Measurements from ENCODE around the gene KEL. TPM values are rescaled to one million over a fixed set of nuclear protein-coding genes. Genes with fewer than 3 reads are reported as not detected.

KEL gene
- total and polyA plus RNA-seq, 2 donors from 2014 or later, result 0.28 to 0.39 TPM

DNA sequence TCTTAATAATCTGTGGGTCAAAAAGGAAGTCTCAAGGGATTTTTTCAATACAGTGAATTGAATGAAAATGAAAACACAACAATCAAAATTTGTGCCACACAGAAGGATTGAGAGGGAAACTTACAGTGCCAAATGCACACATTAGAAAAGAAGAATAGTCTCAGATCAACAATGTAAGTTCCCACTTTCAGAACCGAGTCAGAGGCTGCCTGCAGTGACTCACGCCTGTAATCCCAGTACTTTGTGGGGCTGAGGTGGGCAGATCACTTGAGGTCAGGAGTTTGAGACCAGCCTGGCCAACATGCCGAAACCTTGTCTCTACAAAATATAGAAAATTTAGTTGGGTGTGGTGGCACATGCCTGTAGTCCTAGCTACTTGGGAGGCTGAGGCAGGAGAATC, 12.5 kb upstream of the KEL start:
- Histone ChIP-seq H3K27me3 (ENCODE audit: control insufficient read depth, insufficient read depth, low read length) (no peaks in the 10 kb centered on the region), H3K4me3 (ENCODE audit: low read length in 3 of 3) (no peak overlapping the region), H3K9me3 (ENCODE audit: control insufficient read depth in 2 of 3, insufficient read depth in 1 of 3, low read length in 3 of 3) (peaks cover 0 to 5% (median 0%) of the 10 kb centered on the region in 3 donors), H3K27ac (ENCODE audit: low read depth in 2 of 2, low read length in 2 of 2) (no peak overlapping the region), H3K36me3 (ENCODE audit: control insufficient read depth in 2 of 3, insufficient read depth in 3 of 3, low read length in 3 of 3) (no peaks in the 10 kb centered on the region), H3K9ac (ENCODE audit: low read length in 3 of 3) (no peak overlapping the region), H3K4me1 (ENCODE audit: control insufficient read depth in 2 of 3, insufficient read depth in 2 of 3, low read depth in 1 of 3, low read length in 3 of 3) (no peaks in the 10 kb centered on the region)
- FAIRE-seq (no peak), DNase-seq (no peak)
- TF ChIP-seq, protein P1, sequence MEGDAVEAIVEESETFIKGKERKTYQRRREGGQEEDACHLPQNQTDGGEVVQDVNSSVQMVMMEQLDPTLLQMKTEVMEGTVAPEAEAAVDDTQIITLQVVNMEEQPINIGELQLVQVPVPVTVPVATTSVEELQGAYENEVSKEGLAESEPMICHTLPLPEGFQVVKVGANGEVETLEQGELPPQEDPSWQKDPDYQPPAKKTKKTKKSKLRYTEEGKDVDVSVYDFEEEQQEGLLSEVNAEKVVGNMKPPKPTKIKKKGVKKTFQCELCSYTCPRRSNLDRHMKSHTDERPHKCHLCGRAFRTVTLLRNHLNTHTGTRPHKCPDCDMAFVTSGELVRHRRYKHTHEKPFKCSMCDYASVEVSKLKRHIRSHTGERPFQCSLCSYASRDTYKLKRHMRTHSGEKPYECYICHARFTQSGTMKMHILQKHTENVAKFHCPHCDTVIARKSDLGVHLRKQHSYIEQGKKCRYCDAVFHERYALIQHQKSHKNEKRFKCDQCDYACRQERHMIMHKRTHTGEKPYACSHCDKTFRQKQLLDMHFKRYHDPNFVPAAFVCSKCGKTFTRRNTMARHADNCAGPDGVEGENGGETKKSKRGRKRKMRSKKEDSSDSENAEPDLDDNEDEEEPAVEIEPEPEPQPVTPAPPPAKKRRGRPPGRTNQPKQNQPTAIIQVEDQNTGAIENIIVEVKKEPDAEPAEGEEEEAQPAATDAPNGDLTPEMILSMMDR (IDR thresholded peaks at IDR 0.05; ENCODE audit: borderline replicate concordance, extremely low read depth, insufficient read depth), result no peak
- intact Hi-C loops (cut with DNase I), result no loop called here

DNA sequence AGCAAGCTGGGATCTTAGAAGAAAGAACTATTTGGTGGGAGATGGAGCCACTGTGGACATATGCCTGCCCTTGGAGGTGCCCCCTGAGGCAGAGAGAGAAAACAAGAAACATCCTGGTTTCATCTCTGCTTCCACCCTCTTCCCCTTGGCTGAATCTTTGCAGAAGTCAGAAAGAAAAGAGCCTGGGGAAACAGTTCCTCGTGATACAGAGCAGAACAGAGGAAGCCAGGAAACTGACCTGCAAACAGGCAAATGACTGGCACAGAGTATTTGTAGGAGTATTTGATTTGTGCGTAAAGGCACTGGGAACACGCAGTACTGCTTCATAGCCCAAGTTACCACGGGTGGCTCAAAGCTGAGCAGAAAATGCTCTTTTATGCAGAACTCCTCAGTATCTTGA, 7.0 kb upstream of the KEL start:
- DNase-seq (no peak), FAIRE-seq (no peak)
- H3K9me3 ChIP-seq (ENCODE audit: control insufficient read depth in 2 of 3, insufficient read depth in 1 of 3, low read length in 3 of 3), result no peaks in the 10 kb centered on the region
- TF ChIP-seq, protein P1 (IDR thresholded peaks at IDR 0.05; ENCODE audit: borderline replicate concordance, extremely low read depth, insufficient read depth), result no peak
- no peaks in the 10 kb centered on the region for H3K27me3 ChIP-seq (ENCODE audit: control insufficient read depth, insufficient read depth, low read length)
- intact Hi-C loops (cut with DNase I), result no loop called here
- H3K4me1 ChIP-seq (ENCODE audit: control insufficient read depth in 2 of 3, insufficient read depth in 2 of 3, low read depth in 1 of 3, low read length in 3 of 3), result no peaks in the 10 kb centered on the region
- no peaks in the 10 kb centered on the region for H3K36me3 ChIP-seq (ENCODE audit: control insufficient read depth in 2 of 3, insufficient read depth in 3 of 3, low read length in 3 of 3)
- no peak overlapping the region for H3K9ac ChIP-seq (ENCODE audit: low read length in 3 of 3)
- no peak overlapping the region for H3K4me3 ChIP-seq (ENCODE audit: low read length in 3 of 3)
- no peak overlapping the region for H3K27ac ChIP-seq (ENCODE audit: low read depth in 2 of 2, low read length in 2 of 2)

DNA sequence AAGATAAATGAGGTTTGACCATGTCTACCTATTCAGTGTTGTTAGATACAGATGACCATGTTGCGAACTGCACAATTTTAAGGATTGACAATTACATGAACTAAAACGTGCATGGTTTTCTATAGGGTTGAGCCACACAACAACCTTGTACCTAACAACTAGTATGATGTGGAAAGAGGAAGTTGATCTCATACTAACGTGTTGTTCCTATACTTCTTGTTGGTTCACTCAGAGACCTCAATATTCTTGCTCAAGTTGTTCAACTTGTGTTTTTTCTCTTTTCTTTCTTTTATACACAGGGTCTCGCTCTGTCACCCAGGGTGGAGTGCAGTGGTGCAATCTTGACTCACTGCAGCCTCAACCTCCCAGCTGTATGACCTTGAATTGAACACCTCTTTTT, 6.1 kb upstream of the KEL start:
- Histone ChIP-seq H3K27ac (ENCODE audit: low read depth in 2 of 2, low read length in 2 of 2) (no peak overlapping the region), H3K36me3 (ENCODE audit: control insufficient read depth in 2 of 3, insufficient read depth in 3 of 3, low read length in 3 of 3) (no peaks in the 10 kb centered on the region), H3K4me3 (ENCODE audit: low read length in 3 of 3) (no peak overlapping the region), H3K9me3 (ENCODE audit: control insufficient read depth in 2 of 3, insufficient read depth in 1 of 3, low read length in 3 of 3) (no peaks in the 10 kb centered on the region), H3K4me1 (ENCODE audit: control insufficient read depth in 2 of 3, insufficient read depth in 2 of 3, low read depth in 1 of 3, low read length in 3 of 3) (no peaks in the 10 kb centered on the region), H3K27me3 (ENCODE audit: control insufficient read depth, insufficient read depth, low read length) (no peaks in the 10 kb centered on the region), H3K9ac (ENCODE audit: low read length in 3 of 3) (no peak overlapping the region)
- TF ChIP-seq, protein P1 (IDR thresholded peaks at IDR 0.05; ENCODE audit: borderline replicate concordance, extremely low read depth, insufficient read depth), result no peak
- intact Hi-C loops (cut with DNase I), result no loop called here
- FAIRE-seq (no peak), DNase-seq (no peak)
